Measurements from ENCODE around the gene FYN.
A peak's percentile ranks its signal among the peaks of the same experiment; 100 is the strongest.

Gene FYN

DNA sequence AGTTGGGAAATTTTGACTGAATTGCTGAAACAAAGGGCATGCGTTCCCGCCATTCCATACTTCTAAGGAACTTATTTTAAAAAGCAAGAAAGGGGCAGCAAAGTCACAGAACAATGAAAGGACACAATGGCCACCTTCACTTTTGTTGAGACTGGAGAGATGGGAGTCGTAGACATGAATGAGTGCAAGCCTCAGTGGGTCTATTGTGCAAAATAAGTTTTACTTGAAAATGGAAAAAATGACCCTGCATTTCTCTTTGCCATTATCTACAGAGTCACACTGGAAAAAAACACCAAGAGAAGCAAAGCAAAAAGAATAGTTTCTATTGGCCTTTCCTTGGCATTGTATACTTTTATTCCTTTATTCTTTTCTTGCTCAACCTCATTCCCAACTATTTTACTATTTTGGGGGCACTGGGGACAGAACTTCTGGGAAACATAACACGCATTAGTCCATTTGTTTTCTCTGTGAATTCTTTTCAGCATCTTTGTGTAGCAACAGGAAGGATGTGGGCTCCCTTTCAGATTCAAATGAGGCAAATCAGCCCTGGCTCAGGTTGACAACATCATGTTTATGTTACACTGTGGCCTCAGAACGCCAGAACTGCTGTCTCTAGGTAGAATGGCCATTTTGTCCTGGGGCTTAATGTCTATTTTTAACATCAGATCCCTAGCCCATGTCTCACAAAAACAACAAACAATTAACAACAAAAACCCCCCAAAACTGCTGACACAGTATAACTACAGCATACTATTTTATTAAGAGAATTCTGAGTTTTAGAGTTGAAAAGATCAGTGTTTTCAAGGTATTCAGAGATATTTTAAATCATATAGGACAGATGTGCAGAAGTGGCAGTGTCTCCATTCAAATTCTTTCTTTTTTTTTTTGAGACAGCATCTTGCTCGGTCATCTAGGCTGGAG lies 122.2 kb downstream of the FYN start:
- no peak for DNase-seq (ENCODE audit: insufficient read length, low spot score)
- TF ChIP-seq SPI1 (IDR thresholded peaks at IDR 0.05; ENCODE audit: low read depth, low read length), result no peak
- no peak for TF ChIP-seq PAX5 (IDR thresholded peaks at IDR 0.05; ENCODE audit: insufficient read depth, low read length, severe bottlenecking)
- TF ChIP-seq POLR2AphosphoS5 (IDR thresholded peaks at IDR 0.05; ENCODE audit: low read depth, low read length), result no peak
- no peak for TF ChIP-seq TAF1 (IDR thresholded peaks at IDR 0.05; ENCODE audit: low read depth, low read length)
- FAIRE-seq, result peak; percentile 90

GRCh38 chr6:111750153-111750552 lies 123.1 kb downstream of the FYN start:
- TF ChIP-seq PAX5 (IDR thresholded peaks at IDR 0.05; ENCODE audit: insufficient read depth, low read length, severe bottlenecking) (no peak), TAF1 (IDR thresholded peaks at IDR 0.05; ENCODE audit: low read depth, low read length) (no peak), POLR2A (IDR thresholded peaks at IDR 0.05; ENCODE audit: low read depth, low read length) (no peak), POLR2AphosphoS5 (IDR thresholded peaks at IDR 0.05; ENCODE audit: low read depth, low read length) (no peak), POU2F2 (IDR thresholded peaks at IDR 0.05; ENCODE audit: low read depth, low read length) (no peak), SPI1 (IDR thresholded peaks at IDR 0.05; ENCODE audit: low read depth, low read length) (no peak)
- no peak for FAIRE-seq
- no peak for DNase-seq (ENCODE audit: insufficient read length, low spot score)

- TF ChIP-seq SPI1 (IDR thresholded peaks at IDR 0.05; ENCODE audit: low read depth, low read length) (0 out of 2 replicates have a peak, but pooled peaks have one; percentile 12), PAX5 (IDR thresholded peaks at IDR 0.05; ENCODE audit: insufficient read depth, low read length, severe bottlenecking) (peak; percentile 24), POLR2A (IDR thresholded peaks at IDR 0.05; ENCODE audit: low read depth, low read length) (no peak), POLR2AphosphoS5 (IDR thresholded peaks at IDR 0.05; ENCODE audit: low read depth, low read length) (no peak), TAF1 (IDR thresholded peaks at IDR 0.05; ENCODE audit: low read depth, low read length) (no peak), POU2F2 (IDR thresholded peaks at IDR 0.05; ENCODE audit: low read depth, low read length) (no peak)
- FAIRE-seq (peak; percentile 52), DNase-seq (ENCODE audit: insufficient read length, low spot score) (no peak)
Observed at GRCh38 chr6:111748231-111748647, 125.0 kb downstream of the FYN start.

DNA sequence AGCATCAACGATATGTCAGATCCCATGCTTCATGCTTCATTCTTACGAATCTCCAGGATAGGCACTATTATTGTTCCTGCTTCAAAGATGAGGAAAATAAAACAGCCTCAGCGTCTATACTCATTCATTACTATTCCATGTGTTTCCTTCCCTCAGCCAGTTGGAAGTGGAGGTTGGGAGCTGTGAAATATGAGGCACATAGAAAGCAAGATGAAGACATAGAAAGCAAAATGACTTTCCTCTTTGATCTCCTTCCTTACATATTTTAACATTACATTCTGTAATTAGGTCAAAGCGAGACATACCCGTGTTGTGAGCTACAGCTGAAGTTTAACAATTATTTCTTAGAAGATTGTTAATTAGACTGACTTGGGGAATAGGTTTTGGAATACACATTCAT lies 125.4 kb downstream of the FYN start:
- FAIRE-seq (no peak), DNase-seq (ENCODE audit: insufficient read length, low spot score) (no peak)
- TF ChIP-seq POLR2AphosphoS5 (IDR thresholded peaks at IDR 0.05; ENCODE audit: low read depth, low read length) (no peak), SPI1 (IDR thresholded peaks at IDR 0.05; ENCODE audit: low read depth, low read length) (no peak), POLR2A (IDR thresholded peaks at IDR 0.05; ENCODE audit: low read depth, low read length) (no peak), PAX5 (IDR thresholded peaks at IDR 0.05; ENCODE audit: insufficient read depth, low read length, severe bottlenecking) (no peak), POU2F2 (IDR thresholded peaks at IDR 0.05; ENCODE audit: low read depth, low read length) (no peak), TAF1 (IDR thresholded peaks at IDR 0.05; ENCODE audit: low read depth, low read length) (no peak)

- TF ChIP-seq POLR2A (IDR thresholded peaks at IDR 0.05; ENCODE audit: low read depth, low read length) (no peak), POLR2AphosphoS5 (IDR thresholded peaks at IDR 0.05; ENCODE audit: low read depth, low read length) (no peak), POU2F2 (IDR thresholded peaks at IDR 0.05; ENCODE audit: low read depth, low read length) (no peak)
- DNase-seq (ENCODE audit: insufficient read length, low spot score), result no peak
- FAIRE-seq, result no peak
Observed at GRCh38 chr6:111747396-111747795, 125.9 kb downstream of the FYN start.

GRCh38 chr6:111746983-111747382 lies 126.3 kb downstream of the FYN start:
- peak; percentile 6; the same call in 1 of the 2 replicates for TF ChIP-seq SPI1 (IDR thresholded peaks at IDR 0.05; ENCODE audit: low read depth, low read length)
- no peak for TF ChIP-seq POU2F2 (IDR thresholded peaks at IDR 0.05; ENCODE audit: low read depth, low read length)
- TF ChIP-seq TAF1 (IDR thresholded peaks at IDR 0.05; ENCODE audit: low read depth, low read length), result no peak
- TF ChIP-seq PAX5 (IDR thresholded peaks at IDR 0.05; ENCODE audit: insufficient read depth, low read length, severe bottlenecking), result no peak
- no peak for TF ChIP-seq POLR2AphosphoS5 (IDR thresholded peaks at IDR 0.05; ENCODE audit: low read depth, low read length)
- no peak for TF ChIP-seq POLR2A (IDR thresholded peaks at IDR 0.05; ENCODE audit: low read depth, low read length)
- FAIRE-seq (no peak), DNase-seq (ENCODE audit: insufficient read length, low spot score) (no peak)

GRCh38 chr6:111745636-111746035 lies 127.6 kb downstream of the FYN start:
- DNase-seq (ENCODE audit: insufficient read length, low spot score) (no peak), FAIRE-seq (peak; percentile 13)
- no peak for TF ChIP-seq TAF1 (IDR thresholded peaks at IDR 0.05; ENCODE audit: low read depth, low read length)
- TF ChIP-seq SPI1 (IDR thresholded peaks at IDR 0.05; ENCODE audit: low read depth, low read length), result no peak
- no peak for TF ChIP-seq PAX5 (IDR thresholded peaks at IDR 0.05; ENCODE audit: insufficient read depth, low read length, severe bottlenecking)
- no peak for TF ChIP-seq POLR2AphosphoS5 (IDR thresholded peaks at IDR 0.05; ENCODE audit: low read depth, low read length)

DNA sequence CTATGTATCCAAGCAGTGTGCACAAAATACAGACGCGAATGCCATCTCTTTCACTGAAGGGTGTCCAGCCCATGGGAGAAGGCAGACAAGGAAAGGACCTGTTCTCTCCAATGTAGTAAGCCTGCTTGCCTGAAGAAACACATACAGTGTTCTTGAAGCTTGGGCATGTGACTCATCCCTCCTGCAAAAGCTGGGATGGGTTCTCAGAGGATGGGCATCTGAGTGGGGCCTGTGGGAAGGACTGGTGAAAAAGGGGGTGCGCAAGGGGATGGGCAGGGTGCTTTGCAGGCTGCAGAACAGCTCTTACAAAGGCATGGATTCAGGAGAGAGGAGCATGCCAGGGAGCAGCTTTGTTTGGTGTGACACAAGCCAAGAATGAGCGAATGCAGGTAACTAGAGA lies 128.1 kb downstream of the FYN start:
- no peak for DNase-seq (ENCODE audit: insufficient read length, low spot score)
- no peak for FAIRE-seq
- no peak for TF ChIP-seq POLR2A (IDR thresholded peaks at IDR 0.05; ENCODE audit: low read depth, low read length)
- TF ChIP-seq POU2F2 (IDR thresholded peaks at IDR 0.05; ENCODE audit: low read depth, low read length), result no peak
- no peak for TF ChIP-seq TAF1 (IDR thresholded peaks at IDR 0.05; ENCODE audit: low read depth, low read length)
- TF ChIP-seq PAX5 (IDR thresholded peaks at IDR 0.05; ENCODE audit: insufficient read depth, low read length, severe bottlenecking), result no peak
- TF ChIP-seq SPI1 (IDR thresholded peaks at IDR 0.05; ENCODE audit: low read depth, low read length), result no peak
- TF ChIP-seq POLR2AphosphoS5 (IDR thresholded peaks at IDR 0.05; ENCODE audit: low read depth, low read length), result no peak

- FAIRE-seq (no peak), DNase-seq (ENCODE audit: insufficient read length, low spot score) (no peak)
- TF ChIP-seq TAF1 (IDR thresholded peaks at IDR 0.05; ENCODE audit: low read depth, low read length) (no peak), PAX5 (IDR thresholded peaks at IDR 0.05; ENCODE audit: insufficient read depth, low read length, severe bottlenecking) (no peak), POLR2A (IDR thresholded peaks at IDR 0.05; ENCODE audit: low read depth, low read length) (no peak), POLR2AphosphoS5 (IDR thresholded peaks at IDR 0.05; ENCODE audit: low read depth, low read length) (no peak), POU2F2 (IDR thresholded peaks at IDR 0.05; ENCODE audit: low read depth, low read length) (no peak), SPI1 (IDR thresholded peaks at IDR 0.05; ENCODE audit: low read depth, low read length) (no peak)
Observed at GRCh38 chr6:111743862-111744692, 129.2 kb downstream of the FYN start.

Data from GM12891 (cell line).